GM18873 (cell line): ENCODE data around the gene HAS3.
"Not testable (repeated sequence)": the region's sequence is repeated elsewhere in the genome, so short reads cannot be mapped to it uniquely, and the experiment has no call there.

Experiments
- ATAC-seq: cut with Tn5 transposase; IDR thresholded peaks from one replicate; pipeline ENCODE4 v1.9.1; 2021; ENCODE audit warnings: mild to moderate bottlenecking, moderate library complexity, moderate number of reproducible peaks; ENCODE audit not compliant: unreplicated experiment, low FRiP score

HAS3 gene

DNA sequence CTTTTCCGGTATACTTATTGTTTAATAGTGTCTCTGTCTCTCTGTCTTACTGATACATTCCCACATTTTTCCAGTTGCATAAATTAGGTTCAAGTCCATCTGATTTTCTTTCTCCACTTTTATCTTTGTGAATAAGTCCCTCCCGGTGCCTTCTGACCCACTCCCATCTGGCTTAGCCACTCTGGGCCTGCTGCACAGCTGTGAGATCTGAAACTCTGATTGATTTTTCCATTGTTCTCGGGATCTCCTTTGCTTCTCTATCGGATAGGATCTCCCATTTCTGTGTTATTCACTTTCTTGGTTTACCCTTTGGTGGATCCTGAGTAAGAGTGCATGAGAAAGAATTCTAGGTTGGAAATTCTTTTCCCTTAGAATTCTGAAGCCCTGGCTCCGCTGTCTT is 35.6 kb downstream of the HAS3 start:
- no peak for ATAC-seq

DNA sequence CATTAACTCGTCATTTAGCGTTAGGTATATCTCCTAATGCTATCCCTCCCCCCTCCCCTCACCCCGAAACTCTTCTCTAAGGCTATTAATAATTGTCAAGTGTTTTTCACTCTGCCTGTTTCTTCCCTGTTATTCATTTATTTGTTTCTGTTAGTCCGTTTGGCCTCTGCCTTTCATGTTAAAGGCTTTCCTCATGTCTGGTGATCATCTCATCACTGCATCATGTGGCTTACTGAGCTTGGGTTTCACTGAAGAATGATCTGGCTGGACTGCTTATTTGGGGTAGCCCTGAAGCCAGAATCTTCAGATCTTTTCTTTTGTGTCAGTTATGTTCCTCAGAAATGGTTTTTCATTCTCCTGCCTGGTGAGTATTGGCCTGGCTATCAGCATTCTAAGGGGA is 36.5 kb downstream of the HAS3 start:
- no peak for ATAC-seq

DNA sequence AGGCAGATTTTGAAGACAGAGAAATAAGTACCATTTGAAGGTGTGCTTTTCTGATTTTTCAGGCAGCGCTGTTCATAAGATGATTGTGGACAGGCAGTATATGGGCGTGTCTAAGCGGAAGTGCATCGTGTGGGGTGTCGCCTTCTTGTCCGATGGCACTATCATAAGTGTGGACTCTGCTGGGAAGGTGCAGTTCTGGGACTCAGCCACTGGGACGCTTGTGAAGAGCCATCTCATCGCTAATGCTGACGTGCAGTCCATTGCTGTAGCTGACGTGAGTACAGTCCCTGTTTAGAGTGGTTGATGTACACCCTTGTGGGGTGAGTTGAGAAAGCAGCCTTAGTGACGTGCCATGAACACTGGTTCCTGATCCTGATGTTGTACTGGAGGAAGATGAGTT is 37.7 kb downstream of the HAS3 start:
- no peak for ATAC-seq

DNA sequence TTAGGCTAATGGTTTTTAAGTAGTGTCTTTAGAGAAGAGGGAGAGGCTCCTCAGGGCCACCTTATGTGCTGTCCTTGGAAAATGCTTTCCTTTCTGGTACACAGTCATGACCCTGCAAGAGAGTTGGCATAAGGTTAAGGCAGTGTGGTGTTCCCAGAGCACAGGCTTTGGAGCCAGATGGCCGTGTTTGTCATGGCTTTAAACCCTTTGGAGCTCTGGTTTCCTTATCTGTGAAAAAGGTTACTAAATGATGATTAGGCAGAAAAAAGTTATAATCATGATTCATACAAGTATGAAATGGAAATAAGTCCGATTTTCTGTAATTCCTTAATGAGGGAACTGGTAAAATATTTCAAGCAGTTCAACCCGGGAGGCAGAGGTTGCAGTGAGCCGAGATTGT is 40.2 kb downstream of the HAS3 start:
- no peak for ATAC-seq

DNA sequence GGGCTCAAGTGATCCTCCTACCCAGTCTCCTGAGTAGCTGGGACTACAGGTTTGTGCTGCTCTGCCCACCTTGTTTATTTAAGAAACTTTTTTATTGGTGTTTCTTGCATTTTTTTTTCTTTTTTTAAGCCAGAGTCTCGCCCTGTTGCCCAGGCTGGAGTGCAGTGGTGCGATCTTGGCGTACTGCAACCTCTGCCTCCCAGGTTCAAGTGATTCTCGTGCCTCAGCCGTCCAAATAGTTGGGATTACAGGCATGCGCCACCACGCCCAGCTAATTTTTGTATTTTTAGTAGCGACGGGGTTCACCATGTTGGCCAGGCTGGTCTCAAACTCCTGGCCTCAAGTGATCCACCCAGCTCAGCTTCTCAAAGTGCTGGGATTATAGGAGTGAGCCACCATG is 44.2 kb downstream of the HAS3 start:
- ATAC-seq, result not testable (repeated sequence)

DNA sequence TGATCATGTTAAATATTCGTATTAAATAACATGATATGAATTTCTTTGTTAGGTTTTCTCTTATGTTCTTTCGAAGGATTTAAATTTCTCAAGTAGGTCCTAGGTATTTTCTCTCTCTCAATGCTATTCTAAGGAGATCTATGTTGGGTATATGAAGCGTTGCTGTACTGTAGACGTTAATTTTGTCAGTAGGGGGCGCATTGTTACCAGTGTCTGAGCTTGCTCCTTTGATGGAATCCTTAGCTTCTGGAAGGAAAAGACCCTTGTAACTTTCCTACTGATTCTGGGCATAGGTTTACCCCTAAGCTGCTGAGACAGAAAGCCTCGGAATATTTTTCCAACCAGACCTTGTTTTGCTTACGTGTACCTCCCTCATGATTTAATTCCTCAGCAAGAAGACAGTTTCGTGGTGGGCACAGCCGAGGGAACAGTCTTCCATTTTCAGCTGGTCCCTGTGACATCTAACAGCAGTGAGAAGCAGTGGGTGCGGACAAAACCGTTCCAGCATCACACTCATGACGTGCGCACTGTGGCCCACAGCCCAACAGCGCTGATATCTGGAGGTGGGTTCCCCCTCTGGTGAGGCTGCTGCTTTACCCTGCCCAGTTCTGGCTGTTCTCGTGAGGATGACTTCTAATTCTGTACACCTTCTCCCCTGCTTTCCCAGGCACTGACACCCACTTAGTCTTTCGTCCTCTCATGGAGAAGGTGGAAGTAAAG is 44.9 kb downstream of the HAS3 start:
- no peak for ATAC-seq

DNA sequence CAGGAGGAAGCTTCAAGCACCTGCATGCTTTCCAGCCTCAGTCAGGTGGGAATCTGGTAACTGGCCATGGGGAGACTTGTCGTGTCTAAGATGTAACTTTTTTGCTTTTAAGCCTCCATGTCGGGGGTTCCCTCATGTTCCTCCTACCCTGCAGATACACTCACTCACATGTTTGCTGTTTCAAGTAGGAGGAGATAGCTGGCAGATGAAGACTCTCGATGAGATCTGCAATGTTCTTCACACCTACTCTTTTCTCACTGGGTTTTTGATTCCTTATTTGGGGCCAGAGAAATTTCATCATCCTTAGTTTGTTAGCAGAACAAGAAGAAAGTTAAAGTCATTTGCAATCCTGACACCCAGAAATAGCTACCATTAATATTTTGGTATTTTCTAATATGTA is 51.7 kb downstream of the HAS3 start:
- no peak for ATAC-seq

DNA sequence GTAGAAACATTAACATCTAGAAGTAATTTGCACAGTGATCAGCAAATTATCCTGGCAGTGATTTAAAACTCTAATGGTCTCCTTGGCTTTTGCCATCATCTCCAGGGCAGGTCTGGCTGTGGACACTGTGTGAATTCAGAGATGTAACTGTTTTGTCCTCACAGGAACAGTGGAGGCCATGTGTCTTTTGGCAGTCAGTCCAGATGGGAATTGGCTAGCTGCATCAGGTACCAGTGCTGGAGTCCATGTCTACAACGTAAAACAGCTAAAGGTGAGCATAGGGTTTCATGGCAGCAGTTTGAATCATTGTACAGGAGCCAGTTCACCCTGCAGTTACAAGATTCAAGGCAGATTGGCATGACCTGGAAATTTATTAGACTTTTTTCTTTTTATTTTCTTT is 54.7 kb downstream of the HAS3 start:
- ATAC-seq, result no peak

DNA sequence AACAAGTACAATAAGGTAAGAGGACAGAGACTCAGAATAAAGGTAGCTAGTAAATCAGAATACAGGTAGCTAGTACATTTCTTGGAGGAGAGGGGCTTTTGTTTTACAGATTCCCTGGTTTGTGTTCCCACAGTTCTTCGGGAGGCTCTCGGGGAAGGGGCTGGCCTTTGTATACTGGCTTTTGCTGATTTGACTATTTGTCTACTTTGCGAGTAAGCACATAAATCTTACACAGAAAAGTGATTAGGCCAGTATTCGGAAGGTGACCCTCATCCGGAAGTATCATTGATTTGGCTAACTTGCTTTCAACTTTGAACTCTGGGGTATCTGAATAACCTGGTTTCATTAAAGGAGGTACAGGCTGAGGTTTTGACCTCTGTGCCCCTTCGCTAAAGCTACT is 60.1 kb downstream of the HAS3 start:
- ATAC-seq, result no peak

DNA sequence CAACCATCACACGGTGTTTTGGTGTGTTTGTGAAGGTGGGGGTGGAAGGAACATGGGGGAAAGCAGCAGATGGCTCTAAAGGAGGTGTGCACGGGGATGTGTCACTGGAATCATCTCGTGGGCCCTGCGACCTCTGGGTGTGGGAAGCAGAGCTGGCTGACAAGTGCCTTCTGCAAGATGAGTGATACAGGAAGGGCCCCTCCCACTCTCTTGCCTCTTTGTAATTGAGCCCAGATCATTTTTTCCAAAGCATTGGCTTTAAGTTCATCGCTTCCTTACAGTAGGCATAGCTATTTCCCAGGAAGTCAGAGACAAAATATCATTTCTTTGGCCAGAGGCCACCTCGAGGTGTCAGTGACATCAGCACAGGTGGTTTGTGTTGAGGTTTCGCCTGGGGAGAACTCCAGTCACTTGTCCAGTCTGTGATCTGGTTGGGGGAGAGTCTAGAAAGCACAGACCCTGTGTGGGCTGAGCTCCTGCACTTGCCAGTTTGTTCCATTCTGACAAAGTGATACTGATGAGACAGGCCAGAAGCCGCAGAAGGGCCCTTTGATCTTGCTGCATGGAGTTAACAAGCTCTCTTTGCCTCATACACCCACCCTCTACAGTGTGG is 60.9 kb downstream of the HAS3 start:
- no peak for ATAC-seq

DNA sequence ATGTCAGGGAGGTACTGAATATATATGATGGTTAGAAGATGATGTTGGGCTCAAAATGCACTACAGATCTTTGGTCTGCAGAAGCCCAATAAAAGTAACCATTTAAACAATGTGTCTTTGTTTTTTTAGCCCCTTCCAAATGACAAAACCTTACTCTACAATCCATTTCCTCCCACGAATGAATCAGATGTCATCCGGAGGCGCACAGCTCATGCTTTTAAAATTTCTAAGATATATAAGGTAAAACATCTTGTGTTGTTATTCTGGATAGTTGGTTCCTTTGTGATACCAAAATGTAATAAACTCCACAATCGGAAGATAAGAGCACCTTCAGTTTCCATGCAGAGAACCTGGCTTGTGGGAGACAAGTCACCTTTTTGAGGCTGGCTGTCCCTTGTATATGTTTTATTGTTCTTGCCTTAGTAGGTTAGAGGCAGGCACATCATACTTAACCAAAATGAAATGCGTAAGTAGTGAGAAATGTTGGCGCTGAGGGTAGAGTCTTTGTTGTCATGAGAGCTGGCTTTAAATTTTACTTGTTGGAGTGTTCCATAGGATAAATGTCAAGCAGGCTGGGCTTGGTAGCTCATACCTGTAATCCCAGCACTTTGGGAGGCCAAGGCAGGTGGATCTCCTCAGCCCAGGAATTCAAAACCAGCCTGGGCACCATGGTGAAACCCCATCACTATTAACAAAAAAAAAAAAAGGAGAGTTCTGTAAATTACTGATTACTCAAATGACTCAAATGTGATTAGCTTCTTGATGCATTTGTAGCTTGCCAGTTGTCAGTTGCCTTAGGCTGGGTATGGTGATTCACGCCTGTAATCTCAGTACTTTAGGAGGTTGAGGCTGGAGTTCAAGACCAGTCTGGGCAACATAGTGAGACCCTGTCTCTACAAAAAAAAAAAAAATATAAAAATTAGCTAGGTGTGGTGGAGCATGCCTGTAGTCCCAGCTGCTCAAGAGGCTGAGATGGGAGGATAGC is 61.8 kb downstream of the HAS3 start:
- no peak for ATAC-seq
